Measurements from ENCODE around the gene PREX1. TPM values are rescaled to one million over a fixed set of nuclear protein-coding genes. Genes with fewer than 3 reads are reported as not detected.

PREX1 gene
- total RNA-seq, 1 experiment from 2014 or later = 9.5 TPM

DNA sequence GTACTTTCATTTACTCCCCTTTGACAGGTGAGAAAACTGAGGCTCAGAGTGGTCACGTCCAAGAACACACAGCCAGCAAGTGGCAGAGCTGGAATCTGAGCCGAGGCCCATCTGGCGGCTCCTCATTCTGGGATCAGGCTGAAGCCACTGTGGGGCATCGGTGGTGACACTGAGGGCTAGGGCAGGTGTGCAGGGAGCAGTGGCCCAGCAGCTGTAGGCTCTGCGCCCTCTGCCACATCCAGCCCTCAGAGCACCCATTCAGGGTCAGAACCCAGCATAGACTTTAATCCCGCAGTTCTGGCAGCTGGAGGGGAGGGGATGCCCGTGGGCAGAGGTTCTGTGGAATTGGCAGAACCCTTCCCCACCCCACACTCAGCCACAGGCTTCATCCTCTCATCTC is 210.3 kb downstream of the PREX1 start:
- TF ChIP-seq, protein P1, sequence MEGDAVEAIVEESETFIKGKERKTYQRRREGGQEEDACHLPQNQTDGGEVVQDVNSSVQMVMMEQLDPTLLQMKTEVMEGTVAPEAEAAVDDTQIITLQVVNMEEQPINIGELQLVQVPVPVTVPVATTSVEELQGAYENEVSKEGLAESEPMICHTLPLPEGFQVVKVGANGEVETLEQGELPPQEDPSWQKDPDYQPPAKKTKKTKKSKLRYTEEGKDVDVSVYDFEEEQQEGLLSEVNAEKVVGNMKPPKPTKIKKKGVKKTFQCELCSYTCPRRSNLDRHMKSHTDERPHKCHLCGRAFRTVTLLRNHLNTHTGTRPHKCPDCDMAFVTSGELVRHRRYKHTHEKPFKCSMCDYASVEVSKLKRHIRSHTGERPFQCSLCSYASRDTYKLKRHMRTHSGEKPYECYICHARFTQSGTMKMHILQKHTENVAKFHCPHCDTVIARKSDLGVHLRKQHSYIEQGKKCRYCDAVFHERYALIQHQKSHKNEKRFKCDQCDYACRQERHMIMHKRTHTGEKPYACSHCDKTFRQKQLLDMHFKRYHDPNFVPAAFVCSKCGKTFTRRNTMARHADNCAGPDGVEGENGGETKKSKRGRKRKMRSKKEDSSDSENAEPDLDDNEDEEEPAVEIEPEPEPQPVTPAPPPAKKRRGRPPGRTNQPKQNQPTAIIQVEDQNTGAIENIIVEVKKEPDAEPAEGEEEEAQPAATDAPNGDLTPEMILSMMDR (IDR thresholded peaks at IDR 0.05; ENCODE audit: insufficient read depth in 1 of 2, low read depth in 1 of 2, low read length in 1 of 2, severe bottlenecking in 1 of 2, unreplicated experiment in 1 of 2) = no peak

DNA sequence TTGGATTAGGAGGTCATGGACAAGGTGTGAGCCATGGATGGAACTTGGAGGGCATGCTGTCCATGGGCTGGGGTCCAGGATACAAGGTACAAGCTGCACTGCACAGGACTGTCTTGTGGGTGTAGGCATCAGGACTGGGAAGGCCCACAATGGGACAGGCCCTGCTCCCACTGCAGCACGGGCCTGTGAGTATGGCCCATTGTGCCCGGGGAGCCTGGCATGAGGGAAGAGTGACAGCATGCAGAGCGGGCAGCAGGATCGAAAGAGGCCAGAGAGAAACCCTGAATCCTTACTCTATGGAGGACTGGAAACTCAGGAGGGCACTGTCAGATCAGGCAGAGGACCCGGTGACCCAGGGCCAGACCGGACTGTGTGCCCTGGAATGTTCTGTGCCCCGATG is 211.3 kb downstream of the PREX1 start:
- Histone ChIP-seq H3K4me1 (peaks cover 13% of the 10 kb centered on the region), H3K4me3 (ENCODE audit: low read depth, low read length) (no peak overlapping the region), H3K27me3 (replicated peaks; ENCODE audit: control insufficient read depth, insufficient read depth, low read length) (no peaks in the 10 kb centered on the region), H3K9me3 (no peaks in the 10 kb centered on the region), H3K36me3 (ENCODE audit: control insufficient read depth, insufficient read depth, low read length) (no peaks in the 10 kb centered on the region)
- no peak for DNase-seq
- BruUV-seq (replicated peaks) = no TSS peak
- Mint-ChIP-seq H3K27ac (ENCODE audit: unreplicated experiment) (no peak overlapping the region), H3K36me3 (ENCODE audit: insufficient read depth, unreplicated experiment) (no peaks in the 10 kb centered on the region), H3K9me3 (ENCODE audit: unreplicated experiment) (no peaks in the 10 kb centered on the region), H3K27me3 (ENCODE audit: insufficient read depth, unreplicated experiment) (peaks cover 2% of the 10 kb centered on the region), H3K4me1 (ENCODE audit: low read depth, unreplicated experiment) (peaks cover 6% of the 10 kb centered on the region), H3K4me3 (ENCODE audit: unreplicated experiment) (no peak overlapping the region)
- ChIA-PET POLR2A (no interaction called here), CTCF (no interaction called here)
- intact Hi-C loops (cut with micrococcal nuclease; ENCODE audit: unreplicated experiment) = no loop called here
- TF ChIP-seq, protein P1 (IDR thresholded peaks at IDR 0.05; ENCODE audit: insufficient read depth in 1 of 2, low read depth in 1 of 2, low read length in 1 of 2, severe bottlenecking in 1 of 2, unreplicated experiment in 1 of 2) = no peak

More for the DNA sequence above, 210.3 kb downstream of the PREX1 start:
- ChIA-PET CTCF (no interaction called here), POLR2A (no interaction called here)
- intact Hi-C loops (cut with micrococcal nuclease; ENCODE audit: unreplicated experiment) = no loop called here
- Mint-ChIP-seq H3K9me3 (ENCODE audit: unreplicated experiment) (no peaks in the 10 kb centered on the region), H3K36me3 (ENCODE audit: insufficient read depth, unreplicated experiment) (no peaks in the 10 kb centered on the region), H3K4me1 (ENCODE audit: low read depth, unreplicated experiment) (peaks cover 6% of the 10 kb centered on the region), H3K4me3 (ENCODE audit: unreplicated experiment) (no peak overlapping the region), H3K27ac (ENCODE audit: unreplicated experiment) (no peak overlapping the region), H3K27me3 (ENCODE audit: insufficient read depth, unreplicated experiment) (peaks cover 2% of the 10 kb centered on the region)
- Histone ChIP-seq H3K27me3 (replicated peaks; ENCODE audit: control insufficient read depth, insufficient read depth, low read length) (no peaks in the 10 kb centered on the region), H3K4me1 (peaks cover 16% of the 10 kb centered on the region), H3K9me3 (no peaks in the 10 kb centered on the region), H3K4me3 (ENCODE audit: low read depth, low read length) (no peak overlapping the region), H3K36me3 (ENCODE audit: control insufficient read depth, insufficient read depth, low read length) (no peaks in the 10 kb centered on the region)
- no peak for DNase-seq
- no TSS peak for BruUV-seq (replicated peaks)

DNA sequence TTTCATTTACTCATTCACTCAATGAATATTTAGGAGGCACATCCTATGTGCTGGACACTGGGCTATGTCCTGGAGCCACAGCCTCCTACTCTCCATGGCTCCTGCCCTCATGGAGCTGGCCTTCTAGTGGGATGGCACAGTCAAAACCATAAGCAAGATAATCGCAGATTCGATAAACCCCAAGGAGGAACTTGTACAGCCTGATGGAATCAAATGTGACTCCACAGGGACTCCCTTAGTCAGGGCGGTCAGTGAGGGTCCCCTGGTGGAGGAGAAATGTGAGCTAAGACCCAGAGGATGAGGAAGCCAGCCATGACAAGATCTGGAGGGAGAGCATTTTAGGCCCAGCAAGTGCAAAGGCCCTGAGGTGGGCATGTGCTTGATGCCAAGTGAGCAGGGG is 211.9 kb downstream of the PREX1 start:
- no peaks in the 10 kb centered on the region for H3K9me3 ChIP-seq
- Mint-ChIP-seq H3K27me3 (ENCODE audit: insufficient read depth, unreplicated experiment) (peaks cover 2% of the 10 kb centered on the region), H3K4me1 (ENCODE audit: low read depth, unreplicated experiment) (peaks cover 6% of the 10 kb centered on the region), H3K36me3 (ENCODE audit: insufficient read depth, unreplicated experiment) (no peaks in the 10 kb centered on the region), H3K27ac (ENCODE audit: unreplicated experiment) (no peak overlapping the region), H3K9me3 (ENCODE audit: unreplicated experiment) (no peaks in the 10 kb centered on the region), H3K4me3 (ENCODE audit: unreplicated experiment) (no peak overlapping the region)
- peaks cover 9% of the 10 kb centered on the region; the same call in 1 of the 2 replicates for H3K4me1 ChIP-seq
- TF ChIP-seq, protein P1 (IDR thresholded peaks at IDR 0.05; ENCODE audit: insufficient read depth in 1 of 2, low read depth in 1 of 2, low read length in 1 of 2, severe bottlenecking in 1 of 2, unreplicated experiment in 1 of 2) = no peak
- intact Hi-C loops (cut with micrococcal nuclease; ENCODE audit: unreplicated experiment) = no loop called here
- ChIA-PET POLR2A (no interaction called here), CTCF (no interaction called here)
- H3K4me3 ChIP-seq (ENCODE audit: low read depth, low read length) = no peak overlapping the region
- no peaks in the 10 kb centered on the region for H3K27me3 ChIP-seq (replicated peaks; ENCODE audit: control insufficient read depth, insufficient read depth, low read length)
- DNase-seq = no peak
- no TSS peak for BruUV-seq (replicated peaks)
- H3K36me3 ChIP-seq (ENCODE audit: control insufficient read depth, insufficient read depth, low read length) = no peaks in the 10 kb centered on the region

All from Caco-2 (cell line).